ENCODE measurements around the gene RUNX1. TPM values are rescaled to one million over a fixed set of nuclear protein-coding genes. Genes with fewer than 3 reads are reported as not detected.
A peak's percentile ranks its signal among the peaks of the same experiment; 100 is the strongest.

RUNX1 gene
- total and polyA plus RNA-seq, 10 of the 15 experiments (the other 5 are each of a cell fraction or from before 2014, with no cell fraction given): 0.90 to 15.2 (median 4.1) TPM

DNA sequence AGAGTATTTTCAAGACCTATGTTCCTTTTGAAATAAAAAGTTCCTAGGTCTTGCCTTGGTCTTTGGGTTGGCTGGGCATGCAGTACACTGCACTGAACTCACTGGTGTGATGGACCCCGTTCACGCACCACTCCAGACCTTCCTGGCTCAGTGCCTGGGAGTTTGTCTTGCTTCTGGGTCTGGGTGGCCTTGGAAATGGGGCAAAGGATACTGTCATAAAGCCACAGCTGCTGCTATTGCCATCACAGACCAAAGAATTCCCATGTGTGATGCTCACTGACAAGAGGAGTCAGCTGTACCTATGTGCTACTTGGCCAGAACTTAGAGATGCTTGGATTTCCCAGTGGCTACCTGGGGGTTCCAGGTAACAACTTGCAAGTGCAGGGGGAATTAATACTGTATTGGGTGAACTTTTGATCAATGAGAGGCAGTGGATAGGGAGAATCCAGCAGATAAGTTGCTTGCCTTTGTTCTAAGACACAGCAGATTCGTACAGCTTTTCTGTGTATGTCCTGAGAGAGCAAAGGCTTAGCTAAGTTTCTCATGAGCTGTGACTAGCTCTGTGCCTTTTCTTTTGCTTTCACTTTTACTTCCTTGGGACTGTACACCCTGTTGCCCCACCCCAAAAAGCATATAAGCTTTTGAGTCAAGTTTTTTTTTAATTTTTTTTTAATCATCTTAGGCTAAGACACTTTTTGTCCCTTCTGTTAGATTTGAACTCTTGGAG, 115.3 kb downstream of the RUNX1 start:
- BruUV-seq (replicated peaks): no TSS peak
- DNase-seq (ENCODE audit: low read depth, low spot score) (no peak), ATAC-seq (peak; percentile 47; the same call in 1 of the 3 replicates), FAIRE-seq (no peak)
- H3K9ac ChIP-seq (ENCODE audit: control insufficient read depth, insufficient read depth, low read length): no peak overlapping the region
- POLR2A ChIA-PET: no interaction called here
- no peaks in the 10 kb centered on the region for H3K9me3 ChIP-seq (replicated peaks; ENCODE audit: control insufficient read depth, insufficient read depth, low read length)
- H3K4me1 ChIP-seq (ENCODE audit: control insufficient read depth, insufficient read depth, low read length): peaks cover 5% of the 10 kb centered on the region
- in situ Hi-C loops (cut with MboI): no loop called here
- no peaks in the 10 kb centered on the region for H3K36me3 ChIP-seq (ENCODE audit: control insufficient read depth in 2 of 2, insufficient read depth in 2 of 2, low read length in 1 of 2)
- SMC1A ChIA-PET (ENCODE audit: uncharacterized antibody, unreplicated experiment): interaction anchor here (0.7 kb wide), 2 partner anchors 114 to 580 kb away, joined by 3 read pairs; no protein-coding TSS in a partner anchor
- WGBS (ENCODE audit: insufficient coverage, insufficient replicate concordance, low lambda C conversion rate, missing lambda C conversion rate): 70% methylated on average over 3 of the region's 3 CpGs
- H3K27ac ChIP-seq (ENCODE audit: control insufficient read depth, insufficient read depth): no peak overlapping the region
- intact Hi-C loops (cut with micrococcal nuclease; ENCODE audit: unreplicated experiment): no loop called here
- no peak overlapping the region for H3K4me3 ChIP-seq
- H3K79me2 ChIP-seq (ENCODE audit: control insufficient read depth, insufficient read depth, low read length): no peaks in the 10 kb centered on the region
- peak overlapping the region; percentile 75 for H2AFZ ChIP-seq (ENCODE audit: control insufficient read depth, low read depth, low read length)
- no peaks in the 10 kb centered on the region for H4K20me1 ChIP-seq (ENCODE audit: control insufficient read depth, insufficient read depth)
- RAD21 ChIA-PET (ENCODE audit: unreplicated experiment): no interaction called here
- peak overlapping the region; percentile 41 for H3K4me2 ChIP-seq (ENCODE audit: control insufficient read depth, insufficient read depth)
- CTCF ChIA-PET: interaction anchor here (0.8 kb wide), 1 partner anchor 20 kb away, joined by 6 read pairs; no protein-coding TSS in a partner anchor
- TF ChIP-seq, protein P1, sequence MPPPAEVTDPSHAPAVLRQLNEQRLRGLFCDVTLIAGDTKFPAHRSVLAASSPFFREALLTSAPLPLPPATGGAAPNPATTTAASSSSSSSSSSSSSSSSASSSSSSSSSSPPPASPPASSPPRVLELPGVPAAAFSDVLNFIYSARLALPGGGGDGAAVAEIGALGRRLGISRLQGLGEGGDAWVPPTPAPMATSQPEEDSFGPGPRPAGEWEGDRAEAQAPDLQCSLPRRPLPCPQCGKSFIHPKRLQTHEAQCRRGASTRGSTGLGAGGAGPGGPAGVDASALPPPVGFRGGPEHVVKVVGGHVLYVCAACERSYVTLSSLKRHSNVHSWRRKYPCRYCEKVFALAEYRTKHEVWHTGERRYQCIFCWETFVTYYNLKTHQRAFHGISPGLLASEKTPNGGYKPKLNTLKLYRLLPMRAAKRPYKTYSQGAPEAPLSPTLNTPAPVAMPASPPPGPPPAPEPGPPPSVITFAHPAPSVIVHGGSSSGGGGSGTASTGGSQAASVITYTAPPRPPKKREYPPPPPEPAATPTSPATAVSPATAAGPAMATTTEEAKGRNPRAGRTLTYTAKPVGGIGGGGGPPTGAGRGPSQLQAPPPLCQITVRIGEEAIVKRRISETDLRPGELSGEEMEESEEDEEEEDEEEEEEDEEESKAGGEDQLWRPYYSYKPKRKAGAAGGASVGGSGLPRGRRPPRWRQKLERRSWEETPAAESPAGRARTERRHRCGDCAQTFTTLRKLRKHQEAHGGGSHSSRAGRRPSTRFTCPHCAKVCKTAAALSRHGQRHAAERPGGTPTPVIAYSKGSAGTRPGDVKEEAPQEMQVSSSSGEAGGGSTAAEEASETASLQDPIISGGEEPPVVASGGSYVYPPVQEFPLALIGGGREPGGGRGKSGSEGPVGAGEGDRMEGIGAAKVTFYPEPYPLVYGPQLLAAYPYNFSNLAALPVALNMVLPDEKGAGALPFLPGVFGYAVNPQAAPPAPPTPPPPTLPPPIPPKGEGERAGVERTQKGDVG (CRISPR knock-in tag; IDR thresholded peaks at IDR 0.05): no peak
- no peak for TF ChIP-seq CHD2 (IDR thresholded peaks at IDR 0.05; ENCODE audit: borderline replicate concordance, low read depth, low read length)
- no peak for TF ChIP-seq POLR2A (IDR thresholded peaks at IDR 0.05; ENCODE audit: low read depth, low read length)
- TF ChIP-seq IKZF1 (conservative IDR thresholded peaks at IDR 0.05): no peak
- no peak for TF ChIP-seq MYC (IDR thresholded peaks at IDR 0.05; ENCODE audit: insufficient read depth, insufficient read length, insufficient replicate concordance, low read length, severe bottlenecking)
- TF ChIP-seq HDAC2 (IDR thresholded peaks at IDR 0.05): no peak
- no peak for TF ChIP-seq BMI1 (IDR thresholded peaks at IDR 0.05; ENCODE audit: borderline replicate concordance)
- no peak for TF ChIP-seq NFIC (IDR thresholded peaks at IDR 0.05; ENCODE audit: low read depth, low read length)
- no peak for TF ChIP-seq RCOR1 (conservative IDR thresholded peaks at IDR 0.05; ENCODE audit: low read depth, low read length)
- TF ChIP-seq, protein P2, sequence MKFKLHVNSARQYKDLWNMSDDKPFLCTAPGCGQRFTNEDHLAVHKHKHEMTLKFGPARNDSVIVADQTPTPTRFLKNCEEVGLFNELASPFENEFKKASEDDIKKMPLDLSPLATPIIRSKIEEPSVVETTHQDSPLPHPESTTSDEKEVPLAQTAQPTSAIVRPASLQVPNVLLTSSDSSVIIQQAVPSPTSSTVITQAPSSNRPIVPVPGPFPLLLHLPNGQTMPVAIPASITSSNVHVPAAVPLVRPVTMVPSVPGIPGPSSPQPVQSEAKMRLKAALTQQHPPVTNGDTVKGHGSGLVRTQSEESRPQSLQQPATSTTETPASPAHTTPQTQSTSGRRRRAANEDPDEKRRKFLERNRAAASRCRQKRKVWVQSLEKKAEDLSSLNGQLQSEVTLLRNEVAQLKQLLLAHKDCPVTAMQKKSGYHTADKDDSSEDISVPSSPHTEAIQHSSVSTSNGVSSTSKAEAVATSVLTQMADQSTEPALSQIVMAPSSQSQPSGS (IDR thresholded peaks at IDR 0.05; ENCODE audit: low read length): no peak
- no peak for TF ChIP-seq ZNF207 (IDR thresholded peaks at IDR 0.05; ENCODE audit: borderline replicate concordance)
- 0 out of 4 replicates have a peak, but pooled peaks cover 0 to 2% of the 10 kb centered on the region in 2 experiments for H3K27me3 ChIP-seq (replicated peaks in 1 of 2; ENCODE audit: control insufficient read depth in 2 of 2, insufficient read depth in 2 of 2, low read length in 1 of 2)

Data from GM12878 (cell line).